ENCODE results near the gene DNAH2.

DNA sequence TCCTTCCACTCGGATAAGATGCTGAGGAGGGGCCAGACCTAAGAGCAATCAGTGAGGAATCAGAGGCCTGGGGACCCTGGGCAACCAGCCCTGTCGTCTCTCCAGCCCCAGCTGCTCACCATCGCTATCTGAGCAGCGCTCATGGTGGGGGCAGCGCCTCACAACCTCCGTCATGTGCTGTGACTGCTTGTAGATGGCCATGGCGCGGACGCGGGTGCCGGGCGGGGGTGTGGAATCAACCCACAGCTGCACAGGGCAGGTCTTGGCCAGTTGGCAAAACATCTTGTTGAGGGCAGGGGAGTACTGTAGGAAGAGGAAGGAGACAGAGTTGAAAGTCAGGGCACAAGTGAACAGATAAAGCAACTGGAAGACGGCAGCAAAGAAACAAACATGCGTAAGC, 42.6 kb upstream of the DNAH2 start:
- TF ChIP-seq POLR2AphosphoS5 (IDR thresholded peaks at IDR 0.05), result no peak
- TF ChIP-seq CTCF (IDR thresholded peaks at IDR 0.05), result no peak
- TF ChIP-seq POLR2A (IDR thresholded peaks at IDR 0.05), result no peak
